ENCODE measurements around the gene ACOX2.
A peak's percentile ranks its signal among the peaks of the same experiment; 100 is the strongest.

DNA sequence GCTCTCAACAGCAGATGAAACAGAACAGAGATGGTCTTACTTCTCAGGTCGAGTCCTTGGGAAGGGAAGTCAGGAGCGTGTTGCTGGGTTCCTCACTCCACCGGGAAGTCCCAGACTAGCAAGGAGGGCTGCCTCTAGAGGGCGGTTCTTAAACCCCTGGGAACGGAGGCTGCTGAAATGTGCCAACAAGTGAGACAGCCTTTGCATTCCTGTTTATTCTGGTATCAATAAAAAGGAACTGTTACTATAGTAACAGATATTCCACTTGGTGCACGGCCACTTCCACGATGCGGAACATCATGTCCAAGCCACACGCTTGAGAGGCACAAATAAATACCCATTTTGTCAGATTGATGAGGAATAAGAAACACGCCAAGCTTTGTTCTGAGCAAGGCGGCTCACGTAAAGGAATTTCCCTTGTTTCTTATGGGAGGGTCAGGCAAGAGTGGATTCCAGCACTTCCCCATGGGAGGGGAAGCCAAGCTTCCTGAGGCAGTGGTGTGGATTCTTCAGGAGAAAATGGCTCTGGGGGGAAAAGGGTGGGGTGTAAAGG, 40.4 kb upstream of the ACOX2 start, which contains the start of gene FAM107A:
- TF ChIP-seq EZH2 (IDR thresholded peaks at IDR 0.05): no peak
- TF ChIP-seq, protein P1, sequence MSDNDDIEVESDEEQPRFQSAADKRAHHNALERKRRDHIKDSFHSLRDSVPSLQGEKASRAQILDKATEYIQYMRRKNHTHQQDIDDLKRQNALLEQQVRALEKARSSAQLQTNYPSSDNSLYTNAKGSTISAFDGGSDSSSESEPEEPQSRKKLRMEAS (IDR thresholded peaks at IDR 0.05): no peak
- TF ChIP-seq POLR2A (IDR thresholded peaks at IDR 0.05; ENCODE audit: borderline replicate concordance, extremely low read depth, insufficient read depth, insufficient read length): no peak
- TF ChIP-seq, protein P2, sequence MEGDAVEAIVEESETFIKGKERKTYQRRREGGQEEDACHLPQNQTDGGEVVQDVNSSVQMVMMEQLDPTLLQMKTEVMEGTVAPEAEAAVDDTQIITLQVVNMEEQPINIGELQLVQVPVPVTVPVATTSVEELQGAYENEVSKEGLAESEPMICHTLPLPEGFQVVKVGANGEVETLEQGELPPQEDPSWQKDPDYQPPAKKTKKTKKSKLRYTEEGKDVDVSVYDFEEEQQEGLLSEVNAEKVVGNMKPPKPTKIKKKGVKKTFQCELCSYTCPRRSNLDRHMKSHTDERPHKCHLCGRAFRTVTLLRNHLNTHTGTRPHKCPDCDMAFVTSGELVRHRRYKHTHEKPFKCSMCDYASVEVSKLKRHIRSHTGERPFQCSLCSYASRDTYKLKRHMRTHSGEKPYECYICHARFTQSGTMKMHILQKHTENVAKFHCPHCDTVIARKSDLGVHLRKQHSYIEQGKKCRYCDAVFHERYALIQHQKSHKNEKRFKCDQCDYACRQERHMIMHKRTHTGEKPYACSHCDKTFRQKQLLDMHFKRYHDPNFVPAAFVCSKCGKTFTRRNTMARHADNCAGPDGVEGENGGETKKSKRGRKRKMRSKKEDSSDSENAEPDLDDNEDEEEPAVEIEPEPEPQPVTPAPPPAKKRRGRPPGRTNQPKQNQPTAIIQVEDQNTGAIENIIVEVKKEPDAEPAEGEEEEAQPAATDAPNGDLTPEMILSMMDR (IDR thresholded peaks at IDR 0.05 in 2 of 3, conservative IDR thresholded peaks at IDR 0.05 in 1 of 3; ENCODE audit: borderline replicate concordance in 1 of 3, insufficient read depth in 1 of 3, low read depth in 2 of 3, low read length in 2 of 3): peak in 2 of 3 experiments; percentile 24 to 40; a peak in 3 of 6 replicates
- TF ChIP-seq, protein P3, sequence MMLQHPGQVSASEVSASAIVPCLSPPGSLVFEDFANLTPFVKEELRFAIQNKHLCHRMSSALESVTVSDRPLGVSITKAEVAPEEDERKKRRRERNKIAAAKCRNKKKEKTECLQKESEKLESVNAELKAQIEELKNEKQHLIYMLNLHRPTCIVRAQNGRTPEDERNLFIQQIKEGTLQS (IDR thresholded peaks at IDR 0.05): no peak
- TF ChIP-seq CEBPB (IDR thresholded peaks at IDR 0.05; ENCODE audit: low read depth): no peak
- TF ChIP-seq, protein P4, sequence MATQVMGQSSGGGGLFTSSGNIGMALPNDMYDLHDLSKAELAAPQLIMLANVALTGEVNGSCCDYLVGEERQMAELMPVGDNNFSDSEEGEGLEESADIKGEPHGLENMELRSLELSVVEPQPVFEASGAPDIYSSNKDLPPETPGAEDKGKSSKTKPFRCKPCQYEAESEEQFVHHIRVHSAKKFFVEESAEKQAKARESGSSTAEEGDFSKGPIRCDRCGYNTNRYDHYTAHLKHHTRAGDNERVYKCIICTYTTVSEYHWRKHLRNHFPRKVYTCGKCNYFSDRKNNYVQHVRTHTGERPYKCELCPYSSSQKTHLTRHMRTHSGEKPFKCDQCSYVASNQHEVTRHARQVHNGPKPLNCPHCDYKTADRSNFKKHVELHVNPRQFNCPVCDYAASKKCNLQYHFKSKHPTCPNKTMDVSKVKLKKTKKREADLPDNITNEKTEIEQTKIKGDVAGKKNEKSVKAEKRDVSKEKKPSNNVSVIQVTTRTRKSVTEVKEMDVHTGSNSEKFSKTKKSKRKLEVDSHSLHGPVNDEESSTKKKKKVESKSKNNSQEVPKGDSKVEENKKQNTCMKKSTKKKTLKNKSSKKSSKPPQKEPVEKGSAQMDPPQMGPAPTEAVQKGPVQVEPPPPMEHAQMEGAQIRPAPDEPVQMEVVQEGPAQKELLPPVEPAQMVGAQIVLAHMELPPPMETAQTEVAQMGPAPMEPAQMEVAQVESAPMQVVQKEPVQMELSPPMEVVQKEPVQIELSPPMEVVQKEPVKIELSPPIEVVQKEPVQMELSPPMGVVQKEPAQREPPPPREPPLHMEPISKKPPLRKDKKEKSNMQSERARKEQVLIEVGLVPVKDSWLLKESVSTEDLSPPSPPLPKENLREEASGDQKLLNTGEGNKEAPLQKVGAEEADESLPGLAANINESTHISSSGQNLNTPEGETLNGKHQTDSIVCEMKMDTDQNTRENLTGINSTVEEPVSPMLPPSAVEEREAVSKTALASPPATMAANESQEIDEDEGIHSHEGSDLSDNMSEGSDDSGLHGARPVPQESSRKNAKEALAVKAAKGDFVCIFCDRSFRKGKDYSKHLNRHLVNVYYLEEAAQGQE (IDR thresholded peaks at IDR 0.05; ENCODE audit: low read depth): no peak
- TF ChIP-seq SRF (IDR thresholded peaks at IDR 0.05; ENCODE audit: low read depth): no peak
- TF ChIP-seq POLR2AphosphoS5 (IDR thresholded peaks at IDR 0.05; ENCODE audit: low read depth, low read length): no peak
